Keratinocyte (primary cell): ENCODE data around the gene GP9. TPM values are rescaled to one million over a fixed set of nuclear protein-coding genes. Genes with fewer than 3 reads are reported as not detected.

ENCODE experiments used
- DNase-seq: peaks from one replicate; pipeline ENCODE4 v3.0.0-alpha.2; 2011; ENCODE audit warnings: low read depth, missing footprints, low spot score
- FAIRE-seq: peaks from 2 replicates; lab custom pipeline; 2011; peaks lifted over from hg19 to GRCh38; lab: Jason Lieb, UNC
- H2AFZ ChIP-seq: 2 replicates; pipeline ENCODE4 v1.6.0; 2012; ENCODE audit warnings: low read length, control low read depth, inconsistent platforms; ENCODE audit not compliant: control insufficient read depth
- H3K27ac ChIP-seq: 2 replicates; pipeline ENCODE4 v1.5.1; 2011; ENCODE audit warnings: low read length; ENCODE audit not compliant: control insufficient read depth, insufficient read depth
- H3K27me3 ChIP-seq: 3 replicates; pipeline ENCODE4 v1.6.0; 2011; ENCODE audit warnings: low read length; ENCODE audit not compliant: control insufficient read depth, insufficient read depth; ENCODE audit errors: extremely low read depth
- H3K36me3 ChIP-seq, 2 experiments: 2 replicates in 1 of 2; 3 replicates in 1 of 2; pipeline ENCODE4 v1.5.1; 2011; ENCODE audit warnings: low read length in 2 of 2, mild to moderate bottlenecking in 1 of 2; ENCODE audit not compliant: control insufficient read depth in 2 of 2, insufficient read depth in 2 of 2; ENCODE audit errors: extremely low read depth in 1 of 2
- H3K4me1 ChIP-seq: 3 replicates; pipeline ENCODE4 v1.5.1; 2011; ENCODE audit warnings: low read length; ENCODE audit not compliant: control insufficient read depth, insufficient read depth; ENCODE audit errors: extremely low read depth
- H3K4me2 ChIP-seq: 3 replicates; pipeline ENCODE4 v1.6.0; 2011; ENCODE audit warnings: low read depth, low read length; ENCODE audit not compliant: control insufficient read depth, insufficient read depth; ENCODE audit errors: extremely low read depth
- H3K4me3 ChIP-seq, 3 experiments: fragments of 200-600 bp in 1 of 3; sonication (generic) in 1 of 3; 2 replicates in 2 of 3; 3 replicates in 1 of 3; pipeline ENCODE4 v1.5.1; 2011 to 2016; ENCODE audit warnings: low read length in 3 of 3, mild to moderate bottlenecking in 3 of 3, control low read depth in 2 of 3, inconsistent platforms in 1 of 3, low read depth in 1 of 3, mixed read lengths in 1 of 3, mixed run types in 1 of 3, moderate library complexity in 1 of 3; ENCODE audit not compliant: control insufficient read depth in 2 of 3, insufficient read depth in 2 of 3; ENCODE audit errors: extremely low read depth in 1 of 3
- H3K79me2 ChIP-seq: 2 replicates; pipeline ENCODE4 v1.6.0; 2012; ENCODE audit warnings: low read length; ENCODE audit not compliant: control insufficient read depth, insufficient read depth
- H3K9ac ChIP-seq: 3 replicates; pipeline ENCODE4 v1.6.0; 2011; ENCODE audit warnings: low read length; ENCODE audit not compliant: control insufficient read depth, insufficient read depth; ENCODE audit errors: extremely low read depth
- H3K9me1 ChIP-seq: 3 replicates; pipeline ENCODE4 v1.6.0; 2011; ENCODE audit warnings: low read length; ENCODE audit not compliant: control insufficient read depth, insufficient read depth; ENCODE audit errors: extremely low read depth
- H3K9me3 ChIP-seq: 2 replicates; pipeline ENCODE4 v1.5.1; 2012; ENCODE audit warnings: low read depth, low read length; ENCODE audit not compliant: control insufficient read depth
- H4K20me1 ChIP-seq: 3 replicates; pipeline ENCODE4 v1.6.0; 2011; ENCODE audit warnings: low read length; ENCODE audit not compliant: control insufficient read depth, insufficient read depth; ENCODE audit errors: extremely low read depth
- CTCF ChIP-seq, 3 experiments: IDR thresholded peaks in 1 of 3; conservative IDR thresholded peaks in 1 of 3; optimal IDR thresholded peaks in 1 of 3; 2 replicates in 2 of 3; 3 replicates in 1 of 3; pipeline versions ENCODE3 to v1.5.1; 2011; ENCODE audit warnings: low read length in 3 of 3, mild to moderate bottlenecking in 3 of 3, moderate library complexity in 2 of 3, control low read depth in 1 of 3, inconsistent platforms in 1 of 3; ENCODE audit not compliant: insufficient read depth in 2 of 3; ENCODE audit errors: extremely low read depth in 1 of 3
- EZH2 ChIP-seq: IDR thresholded peaks from one replicate; pipeline ENCODE4 v1.6.1; 2012; ENCODE audit warnings: inconsistent platforms, mild to moderate bottlenecking, low read length, moderate library complexity
- dilution Hi-C: fragments of 300-500 bp; cut with MboI; formaldehyde crosslinking; loops from one replicate; pipeline ENCODE4 v1.7.0; 2020; ENCODE audit warnings: low sequenced_read_pairs; ENCODE audit not compliant: extremely low pct_ligation_motif_present
- polyA plus RNA-seq, 5 experiments: library from polyadenylated mRNA; depleted of rRNA in 3 of 5; stranded (reverse) in 3 of 5; stranded (forward) in 1 of 5; unstranded in 1 of 5; fragments of >200 nt; gene quantifications; 1 replicate in 1 of 5; 2 replicates in 3 of 5; 3 replicates in 1 of 5; pipeline versions ENCODE4 v1.2.1 to v1.2.3, GENCODE V29; 2011 to 2012; ENCODE audit warnings: missing spikeins in 2 of 5, low read depth in 1 of 5, low replicate concordance in 1 of 5

GP9 gene
- polyA plus RNA-seq, 1 donor (not counting 4 experiments of a cell fraction or from before 2014, with no cell fraction given), result not detected

DNA sequence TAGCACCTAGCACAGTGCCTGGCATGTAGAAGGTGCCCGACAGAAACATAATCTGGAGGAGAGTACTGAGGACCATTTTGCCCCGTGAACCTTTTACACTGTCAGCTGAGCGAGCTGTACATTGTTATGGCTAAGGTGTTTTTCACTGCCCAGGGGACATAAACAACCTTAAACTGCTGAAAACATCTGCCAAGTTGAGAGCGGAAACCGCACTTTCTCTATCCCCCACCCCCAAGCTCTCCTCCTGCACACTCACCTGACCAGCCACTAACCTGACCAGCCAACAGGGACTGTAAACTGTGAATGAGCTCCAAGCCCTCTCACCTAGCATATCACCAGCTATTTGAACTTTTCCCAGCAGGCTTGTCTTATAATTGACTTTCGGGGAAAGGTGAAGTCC is 43.5 kb downstream of the GP9 start:
- H3K79me2 ChIP-seq, result peaks cover 62% of the 10 kb centered on the region
- no peak overlapping the region for H3K4me2 ChIP-seq
- no peak overlapping the region for H3K9ac ChIP-seq
- H3K9me3 ChIP-seq, result no peaks in the 10 kb centered on the region
- H3K27ac ChIP-seq, result no peak overlapping the region
- peaks cover 12 to 13% of the 10 kb centered on the region in 2 experiments for H3K36me3 ChIP-seq
- no peaks in the 10 kb centered on the region for H3K4me1 ChIP-seq
- no peak for FAIRE-seq
- dilution Hi-C loops, result no loop called here
- peaks cover 3% of the 10 kb centered on the region for H3K9me1 ChIP-seq
- H3K4me3 ChIP-seq, result no peak overlapping the region
- no peak overlapping the region for H2AFZ ChIP-seq
- TF ChIP-seq EZH2, result no peak
- H3K27me3 ChIP-seq, result no peaks in the 10 kb centered on the region
- H4K20me1 ChIP-seq, result peaks cover 9% of the 10 kb centered on the region
- DNase-seq, result no peak

DNA sequence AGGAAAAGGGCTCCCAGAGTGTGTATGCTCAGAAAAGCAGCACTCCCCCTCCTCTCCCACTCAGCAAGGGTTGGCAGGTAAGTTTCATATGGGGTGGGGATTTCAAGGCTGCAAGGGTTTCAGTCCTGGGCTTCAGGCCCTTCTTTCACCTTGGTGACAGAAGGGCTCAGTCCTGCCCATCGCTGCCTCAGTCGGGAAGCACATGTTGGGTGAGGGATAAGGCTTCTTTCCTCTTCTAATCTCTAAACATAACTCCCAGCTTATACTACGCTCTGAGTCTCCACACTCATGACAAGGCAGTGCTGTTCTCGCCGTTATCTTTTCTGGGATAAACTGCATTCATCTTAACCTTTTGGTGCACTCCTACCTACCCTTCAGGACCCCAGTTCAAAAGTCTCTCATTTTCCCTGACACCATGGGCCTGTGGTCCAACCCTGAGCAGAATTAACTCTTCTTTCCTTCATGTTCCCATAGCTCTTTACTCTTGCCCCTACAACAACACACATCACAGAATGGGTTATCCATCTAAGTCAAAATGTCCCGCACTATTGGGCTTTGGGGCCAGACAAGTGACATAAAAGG is 44.0 kb downstream of the GP9 start:
- Histone ChIP-seq H3K36me3 (peaks cover 12 to 13% of the 10 kb centered on the region in 2 experiments), H3K9me3 (no peaks in the 10 kb centered on the region), H2AFZ (no peak overlapping the region), H3K27me3 (no peaks in the 10 kb centered on the region), H3K9ac (no peak overlapping the region), H3K9me1 (peaks cover 3% of the 10 kb centered on the region), H3K4me2 (no peak overlapping the region), H3K4me3 (no peak overlapping the region), H3K79me2 (peaks cover 62% of the 10 kb centered on the region), H3K27ac (no peak overlapping the region), H4K20me1 (peaks cover 9% of the 10 kb centered on the region), H3K4me1 (no peaks in the 10 kb centered on the region)
- FAIRE-seq (no peak), DNase-seq (no peak)
- TF ChIP-seq CTCF (optimal IDR thresholded peaks at IDR 0.05 in 1 of 3, IDR thresholded peaks at IDR 0.05 in 1 of 3, conservative IDR thresholded peaks at IDR 0.05 in 1 of 3; ENCODE audit: extremely low read depth in 1 of 3, insufficient read depth in 2 of 3, low read length in 3 of 3) (no peak), EZH2 (no peak)
- dilution Hi-C loops, result no loop called here

GRCh38 chr3:129105862-129106261 is 45.3 kb downstream of the GP9 start:
- Histone ChIP-seq H3K36me3 (peaks cover 12 to 17% of the 10 kb centered on the region in 2 experiments), H4K20me1 (peaks cover 9% of the 10 kb centered on the region), H3K27me3 (no peaks in the 10 kb centered on the region), H3K79me2 (peaks cover 59% of the 10 kb centered on the region), H3K4me1 (no peaks in the 10 kb centered on the region), H3K4me3 (no peak overlapping the region), H2AFZ (no peak overlapping the region), H3K4me2 (no peak overlapping the region), H3K9me1 (peaks cover 3% of the 10 kb centered on the region), H3K27ac (no peak overlapping the region), H3K9me3 (no peaks in the 10 kb centered on the region), H3K9ac (no peak overlapping the region)
- dilution Hi-C loops, result no loop called here
- no peak for FAIRE-seq
- no peak for DNase-seq
- TF ChIP-seq CTCF (optimal IDR thresholded peaks at IDR 0.05 in 1 of 3, IDR thresholded peaks at IDR 0.05 in 1 of 3, conservative IDR thresholded peaks at IDR 0.05 in 1 of 3; ENCODE audit: extremely low read depth in 1 of 3, insufficient read depth in 2 of 3, low read length in 3 of 3) (no peak), EZH2 (no peak)
